ENCODE results near the gene RGL1.
A peak's percentile ranks its signal among the peaks of the same experiment; 100 is the strongest.

RGL1 gene

DNA sequence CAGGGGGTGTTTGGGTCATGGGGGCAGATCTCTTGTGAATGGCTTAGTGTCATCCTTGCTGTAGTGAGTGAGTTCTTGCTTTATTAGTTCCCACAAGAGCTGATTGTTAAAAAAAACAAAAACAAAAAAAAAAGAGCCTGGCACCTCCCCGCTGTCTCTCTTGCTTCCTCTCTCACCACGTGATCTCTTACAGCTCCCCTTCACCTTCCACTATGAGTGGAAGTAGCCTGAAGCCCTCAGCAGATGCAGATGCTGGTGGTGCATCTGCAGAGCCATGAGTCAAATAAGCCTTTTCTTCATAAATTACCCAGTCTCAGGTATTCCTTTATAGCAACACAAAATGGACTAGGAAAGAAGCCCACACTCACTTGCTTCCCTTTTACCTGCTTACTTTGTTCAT, 17.2 kb upstream of the RGL1 start:
- no peak for DNase-seq (ENCODE audit: low read depth)

GRCh38 chr1:183791319-183791718, 13.6 kb upstream of the RGL1 start:
- DNase-seq (ENCODE audit: low read depth) = no peak

DNA sequence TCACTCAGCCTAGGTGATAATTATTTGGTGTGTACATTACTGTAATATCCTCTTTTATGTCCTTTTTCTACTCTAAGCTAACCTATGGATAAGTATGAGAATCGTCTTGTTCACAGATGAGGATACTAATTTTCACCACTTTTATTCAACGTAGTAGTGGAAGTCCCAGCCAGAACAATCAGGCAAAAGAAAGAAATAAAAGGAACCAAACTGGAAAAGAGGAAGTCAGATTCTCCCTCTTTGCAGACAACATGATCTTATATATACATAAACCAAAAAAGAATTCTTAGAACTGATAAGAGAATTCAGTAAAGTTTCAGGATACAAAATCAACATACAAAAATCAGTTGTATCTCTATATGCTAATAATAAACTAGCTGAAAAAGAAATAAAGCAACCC, 12.6 kb upstream of the RGL1 start:
- no peak for DNase-seq (ENCODE audit: low read depth)

GRCh38 chr1:183794088-183794487, 10.8 kb upstream of the RGL1 start:
- no peak for DNase-seq (ENCODE audit: low read depth)

DNA sequence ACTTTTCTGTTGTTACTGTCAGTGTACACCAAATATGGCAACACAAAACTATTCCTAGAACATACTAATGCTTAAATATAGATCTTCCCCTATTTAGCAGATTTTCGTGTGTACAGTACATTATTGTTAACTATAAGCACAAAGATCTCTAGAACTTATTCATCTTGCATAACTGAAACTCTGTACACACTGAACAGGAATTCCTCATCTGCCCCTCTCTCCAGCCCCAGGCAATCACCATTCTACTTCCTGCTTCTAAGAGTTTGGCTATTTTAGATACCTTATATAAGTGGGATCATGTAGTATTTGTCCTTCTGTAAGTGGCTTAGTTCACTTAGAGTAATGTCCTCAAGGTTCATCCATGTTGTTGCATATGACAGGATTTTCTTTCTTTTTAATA, 4.5 kb upstream of the RGL1 start:
- DNase-seq (ENCODE audit: low read depth) = no peak

GRCh38 chr1:183801649-183802048, 3.3 kb upstream of the RGL1 start:
- DNase-seq (ENCODE audit: low read depth) = no peak

GRCh38 chr1:183804387-183804786, 533 bp upstream of the RGL1 start:
- no peak for DNase-seq (ENCODE audit: low read depth)

GRCh38 chr1:183806125-183806524, 1.2 kb downstream of the RGL1 start:
- DNase-seq (ENCODE audit: low read depth) = no peak

GRCh38 chr1:183806675-183807074, 1.8 kb downstream of the RGL1 start:
- DNase-seq (ENCODE audit: low read depth) = no peak

DNA sequence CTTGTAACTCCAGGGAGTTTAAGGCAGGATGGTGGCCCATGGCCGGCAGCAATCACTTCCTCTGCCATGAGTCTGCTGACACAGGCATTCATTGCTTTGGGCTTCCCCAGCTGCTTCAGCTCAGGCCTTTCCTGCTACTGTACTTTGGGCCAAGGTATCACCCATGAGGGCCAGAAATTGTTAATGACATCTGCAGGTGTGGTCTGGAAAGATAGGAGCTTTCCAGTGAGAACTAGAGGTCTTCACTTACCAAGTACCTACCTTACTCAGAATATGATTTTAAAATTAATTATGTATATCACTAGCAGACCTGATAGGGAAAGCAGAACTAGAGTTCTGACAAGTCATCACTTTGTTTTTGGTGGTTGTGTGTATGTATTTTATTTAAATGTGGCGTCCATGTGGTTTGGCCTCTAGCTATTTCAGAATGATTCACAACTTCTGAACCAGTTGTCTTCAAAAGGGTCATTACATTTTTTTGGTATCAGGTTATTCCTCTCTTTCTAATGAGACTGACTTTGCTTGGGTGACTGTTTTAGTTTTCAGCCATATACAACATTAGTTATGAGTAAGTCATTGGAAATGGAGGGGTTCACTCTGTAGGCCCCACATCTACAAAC, 2.7 kb downstream of the RGL1 start:
- no peak for DNase-seq (ENCODE audit: low read depth)

GRCh38 chr1:183808296-183809027, 3.5 kb downstream of the RGL1 start:
- no peak for DNase-seq (ENCODE audit: low read depth)

DNA sequence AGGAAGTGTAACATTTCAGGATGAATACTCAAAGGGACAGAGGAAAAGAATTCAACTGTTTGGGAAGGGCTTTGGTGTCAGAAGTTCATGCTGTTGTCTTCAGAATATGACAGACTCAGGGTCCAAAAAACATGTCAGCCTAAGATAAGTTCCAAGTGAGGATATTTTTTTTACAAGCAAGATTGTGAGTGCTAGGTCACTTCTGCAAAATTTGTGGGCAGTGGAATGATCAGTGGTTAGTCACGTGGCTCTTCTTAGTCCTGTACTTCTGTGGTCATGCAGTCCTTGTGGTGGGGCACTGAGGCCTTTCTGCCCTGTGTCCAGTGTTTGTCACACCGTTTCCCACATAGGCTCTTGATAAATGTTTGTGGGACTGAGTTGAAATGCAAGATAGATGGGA, 5.2 kb downstream of the RGL1 start:
- no peak for DNase-seq (ENCODE audit: low read depth)

GRCh38 chr1:183810756-183811544, 6.0 kb downstream of the RGL1 start:
- no peak for DNase-seq (ENCODE audit: low read depth)

DNA sequence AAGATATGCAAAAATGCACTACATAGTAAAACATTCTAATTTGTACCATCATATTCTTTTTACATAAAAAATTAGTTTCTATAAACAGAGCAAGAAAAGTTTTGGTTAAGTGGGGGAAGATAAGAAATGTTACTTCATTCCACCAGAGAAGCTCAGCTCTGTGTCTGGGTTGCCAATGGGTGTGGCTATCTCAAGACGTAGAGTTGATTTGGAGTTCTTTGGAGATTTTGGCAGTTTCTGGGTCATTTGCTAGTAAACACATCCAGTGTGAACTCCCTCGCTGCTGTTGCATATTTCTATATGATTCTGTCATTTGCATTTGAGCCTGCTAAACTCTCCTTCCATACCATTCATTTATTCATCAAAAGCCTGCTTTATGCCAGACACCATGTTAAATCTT, 7.2 kb downstream of the RGL1 start:
- DNase-seq (ENCODE audit: low read depth) = no peak

GRCh38 chr1:183812686-183813569, 8.0 kb downstream of the RGL1 start:
- peak; percentile 56 for DNase-seq (ENCODE audit: low read depth)

DNA sequence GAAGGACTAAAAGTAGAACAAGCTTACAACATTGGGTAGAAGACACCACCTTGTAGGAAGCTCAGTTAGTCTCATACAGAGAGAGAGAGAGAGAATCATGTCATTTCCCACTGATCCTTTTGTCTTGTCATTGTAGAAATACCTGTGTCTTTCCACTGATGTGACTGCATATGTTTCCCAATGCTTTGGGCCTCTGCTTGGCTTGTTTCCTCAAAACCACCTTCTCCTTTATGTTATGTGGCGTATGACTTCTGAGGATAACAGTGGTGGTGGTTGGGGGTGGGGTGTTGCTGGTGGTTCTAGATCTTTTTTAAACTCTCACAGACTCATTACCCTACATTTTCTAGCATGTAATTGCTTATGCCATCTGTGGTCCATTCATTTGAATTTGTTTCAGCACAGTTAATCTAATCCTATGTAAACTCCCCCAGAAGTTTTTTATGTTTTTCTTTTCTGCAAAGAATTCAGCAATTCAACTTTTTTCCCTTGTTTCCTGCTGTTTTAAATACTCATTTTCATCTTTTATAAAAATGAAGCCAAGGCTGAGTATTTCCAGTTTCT, 9.3 kb downstream of the RGL1 start:
- no peak for DNase-seq (ENCODE audit: low read depth)

DNA sequence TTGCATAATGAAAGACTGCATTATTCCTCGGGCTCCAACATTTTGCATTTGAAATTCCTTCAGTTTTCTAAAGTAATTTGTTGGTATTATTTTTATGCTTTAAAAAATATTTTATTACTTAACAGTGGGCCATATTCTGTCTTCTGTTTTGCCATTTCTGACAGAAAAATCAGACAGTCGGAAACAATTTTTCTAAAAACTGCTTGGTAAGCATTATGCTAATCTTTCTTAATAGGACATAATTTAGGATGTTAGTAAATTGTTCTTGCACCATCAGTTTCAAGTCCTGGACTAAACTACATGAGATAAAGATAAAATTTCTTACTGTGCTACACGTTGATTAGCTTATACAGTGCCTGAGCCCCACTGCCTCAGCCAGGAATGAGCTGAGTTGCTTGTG, 11.2 kb downstream of the RGL1 start:
- no peak for DNase-seq (ENCODE audit: low read depth)

- DNase-seq (ENCODE audit: low read depth) = no peak
Measured at GRCh38 chr1:183817576-183818288, 12.8 kb downstream of the RGL1 start.

- no peak for DNase-seq (ENCODE audit: low read depth)
Measured at GRCh38 chr1:183819059-183819458, 14.1 kb downstream of the RGL1 start.

DNA sequence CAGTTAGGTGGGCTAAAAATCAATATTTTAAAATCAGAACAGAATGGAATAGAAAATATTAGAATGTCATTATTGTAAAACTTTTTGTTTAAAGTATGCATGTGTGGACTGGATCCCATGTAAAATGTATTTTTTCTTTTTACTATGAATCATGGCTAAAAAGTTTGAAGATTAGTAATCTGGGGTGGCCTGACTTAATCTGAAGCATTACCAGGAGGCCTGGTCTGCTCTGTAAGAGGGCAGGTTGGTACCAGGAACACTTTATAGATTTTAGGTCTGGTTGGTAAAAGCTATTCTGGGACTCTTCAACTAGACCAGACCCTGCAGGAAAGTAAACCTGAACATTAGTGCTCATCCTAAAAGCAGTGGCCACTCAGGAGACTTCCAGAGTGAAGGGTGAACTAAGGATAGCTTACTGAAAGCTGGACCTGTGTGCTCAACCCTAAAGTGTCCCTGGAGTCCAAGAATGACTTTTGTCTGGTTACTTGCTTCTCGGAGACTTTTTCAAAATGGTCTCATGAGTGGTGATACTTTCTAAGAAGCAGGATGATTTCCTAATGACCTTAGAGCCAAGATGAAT, 16.5 kb downstream of the RGL1 start:
- DNase-seq (ENCODE audit: low read depth) = no peak

All from stromal cell of bone marrow (primary cell).